Hair follicular keratinocyte (primary cell): ENCODE measurements around the gene LPO. TPM values are rescaled to one million over a fixed set of nuclear protein-coding genes. Genes with fewer than 3 reads are reported as not detected.

Experiments
- total RNA-seq: library from RNA; depleted of rRNA; stranded (reverse); fragments of >200 nt; gene quantifications from 2 replicates; pipeline ENCODE4 v1.2.3, GENCODE V29; 2015

The LPO gene
- total RNA-seq, result not detected in 2 replicates

GRCh38 chr17:58238147-58238634, at the start of gene LPO:
Gene LPO (plus strand): TSS chr17:58238584. CDS start chr17:58242980, 4,396 bp downstream.

GRCh38 chr17:58192612-58193011, 45.8 kb upstream of the LPO start, which contains the start of gene EPX:
Gene EPX (plus strand): TSS chr17:58192726. CDS start chr17:58192847, 121 bp downstream.

GRCh38 chr17:58219007-58219788, 19.2 kb upstream of the LPO start, which contains the start of gene MKS1:
Gene MKS1 (minus strand): TSS chr17:58219255. CDS start chr17:58219230, 25 bp downstream.

GRCh38 chr17:58280480-58281217, 42.3 kb downstream of the LPO start, which contains the start of gene MPO:
Gene MPO (minus strand): TSS chr17:58280935. CDS start chr17:58280758, 177 bp downstream.

Other genes starting within 250 kb of the LPO start
- 115 and 201 TPM in 2 replicates for gene SRSF1, start 231.3 kb upstream of the LPO start, total RNA-seq
- 9.8 and 10.6 TPM in 2 replicates for gene DYNLL2, start 155.2 kb upstream of the LPO start, total RNA-seq
- not detected in 2 replicates for gene OR4D1, start 90.2 kb upstream of the LPO start, total RNA-seq
- gene OR4D2, start 71.6 kb upstream of the LPO start, total RNA-seq, result not detected in 2 replicates
- not detected in 2 replicates for gene EPX, start 45.9 kb upstream of the LPO start, total RNA-seq
- 11.7 and 11.9 TPM in 2 replicates for gene MKS1, start 19.3 kb upstream of the LPO start, total RNA-seq
- not detected in 2 replicates for gene MPO, start 42.4 kb downstream of the LPO start, total RNA-seq
- gene TSPOAP1, start 90.2 kb downstream of the LPO start, total RNA-seq, result 0.47 TPM in 1 of 2 replicates, not detected in the other
- gene SUPT4H1, start 113.6 kb downstream of the LPO start, total RNA-seq, result 27.1 and 42.4 TPM in 2 replicates
- 10.1 and 11.5 TPM in 2 replicates for gene RNF43, start 178.9 kb downstream of the LPO start, total RNA-seq
- not detected in 2 replicates for gene HSF5, start 249.8 kb downstream of the LPO start, total RNA-seq